IMR-90 (cell line): ENCODE data around the gene CYP4F8. TPM values are rescaled to one million over a fixed set of nuclear protein-coding genes. Genes with fewer than 3 reads are reported as not detected.

Source experiments
- ATAC-seq: fragments of 200-7000 bp; cut with Tn5 transposase; 2 replicates; pipeline ENCODE4 v1.9.1; 2020; ENCODE audit warnings: low read depth, mild to moderate bottlenecking, moderate library complexity
- BruUV-seq: library from RNA; stranded (reverse); fragments of 400-500 nt; replicated peaks from 2 replicates; lab custom pipeline; 2021; lab: Mats Ljungman, UMichigan
- CTCF ChIA-PET: fragments of 300-600 bp; formaldehyde crosslinking; extraction: SDS; loops from one replicate; lab custom pipeline; 2021; ENCODE audit warnings: antibody characterized with exemption; lab: Yijun Ruan, JAX
- POLR2A ChIA-PET: fragments of 300-600 bp; sonication (Branson Sonifier 250); formaldehyde crosslinking; loops from one replicate; lab custom pipeline; 2022; ENCODE audit warnings: antibody characterized with exemption; ENCODE audit not compliant: unreplicated experiment; lab: Charles Lee
- DNase-seq: peaks from one replicate; pipeline ENCODE4 v3.0.0; 2013
- H2AFZ ChIP-seq: replicated peaks from 2 replicates; pipeline ENCODE3; 2013; ENCODE audit warnings: low read length, mild to moderate bottlenecking; ENCODE audit not compliant: poor library complexity
- H2AK5ac ChIP-seq: 2 replicates; pipeline ENCODE4 v1.6.1; 2013; ENCODE audit warnings: low read depth, low read length, inconsistent platforms
- H2AK9ac ChIP-seq: replicated peaks from 2 replicates; pipeline ENCODE3; 2013; ENCODE audit warnings: mild to moderate bottlenecking, low read depth, low read length, moderate library complexity; ENCODE audit not compliant: poor library complexity
- H2BK120ac ChIP-seq: 2 replicates; pipeline ENCODE4 v1.6.1; 2013; ENCODE audit warnings: low read depth, low read length, inconsistent platforms
- H2BK15ac ChIP-seq: 3 replicates; pipeline ENCODE4 v1.6.1; 2013; ENCODE audit warnings: low read depth, low read length, inconsistent platforms
- H2BK20ac ChIP-seq: 2 replicates; pipeline ENCODE4 v1.6.1; 2013; ENCODE audit warnings: low read depth, mild to moderate bottlenecking, inconsistent platforms, low read length, moderate library complexity
- H2BK5ac ChIP-seq: 2 replicates; pipeline ENCODE4 v1.6.1; 2013; ENCODE audit warnings: mild to moderate bottlenecking, low read depth, low read length, inconsistent platforms; ENCODE audit not compliant: poor library complexity, severe bottlenecking
- H3K14ac ChIP-seq: replicated peaks from 2 replicates; pipeline ENCODE4 v1.6.1; 2013; ENCODE audit warnings: low read depth, low read length, inconsistent platforms
- H3K18ac ChIP-seq: 2 replicates; pipeline ENCODE4 v1.6.1; 2013; ENCODE audit warnings: low read depth, low read length, control low read depth
- H3K23ac ChIP-seq: 2 replicates; pipeline ENCODE4 v1.6.1; 2013; ENCODE audit warnings: low read depth, low read length, inconsistent platforms
- H3K27ac ChIP-seq: 2 replicates; pipeline ENCODE4 v1.5.1; 2013; ENCODE audit warnings: mild to moderate bottlenecking, control low read depth, low read length; ENCODE audit not compliant: insufficient read depth
- H3K27me3 ChIP-seq: 2 replicates; pipeline ENCODE4 v1.6.1; 2013; ENCODE audit warnings: low read length; ENCODE audit not compliant: control insufficient read depth, insufficient read depth
- H3K36me3 ChIP-seq: 2 replicates; pipeline ENCODE4 v1.6.1; 2013; ENCODE audit warnings: low read length, mixed read lengths; ENCODE audit not compliant: control insufficient read depth, insufficient read depth
- H3K4ac ChIP-seq: 2 replicates; pipeline ENCODE4 v1.6.1; 2013; ENCODE audit warnings: low read depth, low read length, inconsistent platforms
- H3K4me1 ChIP-seq: 2 replicates; pipeline ENCODE4 v1.6.1; 2013; ENCODE audit warnings: low read length, mixed read lengths; ENCODE audit not compliant: control insufficient read depth, insufficient read depth
- H3K4me2 ChIP-seq: 2 replicates; pipeline ENCODE4 v1.6.1; 2013; ENCODE audit warnings: low read depth, mild to moderate bottlenecking, control low read depth, low read length, moderate library complexity
- H3K4me3 ChIP-seq: 2 replicates; pipeline ENCODE4 v1.5.1; 2013; ENCODE audit warnings: low read depth, mild to moderate bottlenecking, control low read depth, low read length, moderate library complexity; ENCODE audit not compliant: insufficient read depth
- H3K56ac ChIP-seq: 2 replicates; pipeline ENCODE4 v1.6.1; 2013; ENCODE audit warnings: low read length, inconsistent platforms; ENCODE audit not compliant: insufficient read depth; ENCODE audit errors: extremely low read depth
- H3K79me1 ChIP-seq, 2 experiments: 2 replicates each; pipeline ENCODE4 v1.6.1; 2013; ENCODE audit warnings: low read length in 2 of 2, inconsistent platforms in 1 of 2, low read depth in 1 of 2
- H3K9ac ChIP-seq: 2 replicates; pipeline ENCODE4 v1.6.1; 2013; ENCODE audit warnings: low read depth, low read length, control low read depth
- H3K9me1 ChIP-seq: 2 replicates; pipeline ENCODE4 v1.6.1; 2013; ENCODE audit warnings: low read length, inconsistent platforms; ENCODE audit not compliant: insufficient read depth
- H3K9me3 ChIP-seq: 2 replicates; pipeline ENCODE4 v1.6.1; 2013; ENCODE audit warnings: low read length; ENCODE audit not compliant: control insufficient read depth, insufficient read depth
- H4K20me1 ChIP-seq: 2 replicates; pipeline ENCODE4 v1.6.1; 2013; ENCODE audit warnings: low read length, inconsistent platforms; ENCODE audit not compliant: insufficient read depth
- H4K5ac ChIP-seq: 2 replicates; pipeline ENCODE4 v1.6.1; 2013; ENCODE audit warnings: mild to moderate bottlenecking, low read depth, low read length, control low read depth
- H4K8ac ChIP-seq, 2 experiments: 2 replicates each; pipeline ENCODE4 v1.6.1; 2013; ENCODE audit warnings: low read depth in 2 of 2, low read length in 2 of 2, control low read depth in 1 of 2, inconsistent platforms in 1 of 2
- H4K91ac ChIP-seq: 2 replicates; pipeline ENCODE4 v1.6.1; 2013; ENCODE audit warnings: low read depth, low read length, inconsistent platforms; ENCODE audit not compliant: insufficient read depth
- BHLHE40 ChIP-seq: fragments of 150-350 bp; IDR thresholded peaks from 2 replicates; pipeline ENCODE4 v1.6.1; 2016; ENCODE audit warnings: mild to moderate bottlenecking, low read depth, low read length
- CEBPB ChIP-seq: IDR thresholded peaks from 2 replicates; pipeline ENCODE4 v1.6.1; 2012; ENCODE audit warnings: low read depth, low read length, improper control_type of control experiment
- CHD1 ChIP-seq: IDR thresholded peaks from 2 replicates; pipeline ENCODE4 v1.6.1; 2012; ENCODE audit warnings: low read depth, low read length, improper control_type of control experiment
- MAFK ChIP-seq: IDR thresholded peaks from 2 replicates; pipeline ENCODE4 v1.6.1; 2012; ENCODE audit warnings: low read depth, low read length, improper control_type of control experiment
- MAZ ChIP-seq: IDR thresholded peaks from 2 replicates; pipeline ENCODE4 v1.6.1; 2012; ENCODE audit warnings: low read depth, mild to moderate bottlenecking, low read length, improper control_type of control experiment, moderate library complexity, borderline replicate concordance
- MXI1 ChIP-seq: IDR thresholded peaks from 2 replicates; pipeline ENCODE4 v1.6.1; 2012; ENCODE audit warnings: low read depth, mild to moderate bottlenecking, low read length, moderate library complexity, borderline replicate concordance
- RAD21 ChIP-seq: IDR thresholded peaks from 2 replicates; pipeline ENCODE4 v1.6.1; 2012; ENCODE audit warnings: low read length, improper control_type of control experiment
- RCOR1 ChIP-seq: IDR thresholded peaks from 2 replicates; pipeline ENCODE4 v1.6.1; 2012; ENCODE audit warnings: mild to moderate bottlenecking, low read length, improper control_type of control experiment; ENCODE audit not compliant: insufficient replicate concordance
- SMC3 ChIP-seq: fragments of 150-350 bp; IDR thresholded peaks from 2 replicates; pipeline ENCODE4 v1.6.1; 2016; ENCODE audit warnings: low read depth, mild to moderate bottlenecking, antibody characterized with exemption, low read length, moderate library complexity
- USF2 ChIP-seq: fragments of 150-350 bp; IDR thresholded peaks from 2 replicates; pipeline ENCODE4 v1.6.1; 2017; ENCODE audit warnings: mild to moderate bottlenecking, antibody characterized with exemption, low read length, low read depth
- dilution Hi-C: fragments of 300-500 bp; cut with HindIII; formaldehyde crosslinking; loops from one replicate; pipeline ENCODE4 v1.14.3; 2018; ENCODE audit warnings: low sequenced_read_pairs; ENCODE audit not compliant: unreplicated experiment
- in situ Hi-C: fragments of 300-500 bp; cut with MboI; formaldehyde crosslinking; loops from 3 replicates; pipeline ENCODE4 v1.14.3; 2019; ENCODE audit warnings: low sequenced_read_pairs, inconsistent platforms, mixed read lengths
- intact Hi-C: fragments of 100-400 bp; cut with micrococcal nuclease; formaldehyde crosslinking; loops from 2 replicates; pipeline ENCODE4 v1.10.0; 2022
- polyA plus RNA-seq, 3 experiments: library from polyadenylated mRNA; depleted of rRNA; stranded (reverse); fragments of >200 nt; gene quantifications; 2 replicates each; pipeline ENCODE4 v1.2.3, GENCODE V29; 2012; ENCODE audit warnings: low replicate concordance in 1 of 3
- total RNA-seq: library from RNA; depleted of rRNA; stranded (reverse); fragments of >200 nt; gene quantifications from 2 replicates; pipeline ENCODE4 v1.2.3, GENCODE V29; 2012

CYP4F8 gene
- total and polyA plus RNA-seq, 2 of the 4 experiments (the other 2 are of a cell fraction): not detected

DNA sequence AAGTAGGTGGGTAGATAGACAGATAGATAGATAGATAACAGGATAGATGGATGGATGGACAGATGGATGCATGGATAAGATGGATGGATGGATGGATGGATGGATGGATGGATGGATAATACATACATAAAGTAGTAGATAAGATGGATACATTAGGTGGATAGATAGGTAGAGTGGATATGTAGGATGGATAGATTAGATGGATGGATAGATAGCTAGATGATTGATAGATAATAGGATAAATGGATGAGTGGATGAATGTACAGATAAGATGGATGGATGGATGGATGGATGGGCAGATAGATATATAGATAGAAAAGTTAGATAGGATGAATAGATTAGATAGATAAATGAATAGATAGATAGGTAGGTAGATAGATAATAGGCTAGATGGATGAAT, 27.8 kb downstream of the CYP4F8 start:
- ChIA-PET POLR2A (no interaction called here), CTCF (no interaction called here)
- Histone ChIP-seq H3K4ac (no peak overlapping the region), H3K9me1 (no peaks in the 10 kb centered on the region), H3K9me3 (peaks cover 37% of the 10 kb centered on the region), H3K14ac (no peak overlapping the region), H3K56ac (no peak overlapping the region), H3K9ac (no peak overlapping the region), H2AK9ac (no peak overlapping the region), H3K4me3 (no peak overlapping the region), H4K5ac (no peak overlapping the region), H4K91ac (no peak overlapping the region), H2BK15ac (no peak overlapping the region), H4K20me1 (no peaks in the 10 kb centered on the region), H2BK5ac (no peak overlapping the region), H4K8ac (no peak overlapping the region), H2BK120ac (no peak overlapping the region), H3K27me3 (no peaks in the 10 kb centered on the region), H2BK20ac (no peak overlapping the region), H3K23ac (no peak overlapping the region), H2AFZ (no peak overlapping the region), H3K4me2 (no peak overlapping the region), H3K36me3 (no peaks in the 10 kb centered on the region), H3K79me1 (no peaks in the 10 kb centered on the region), H3K18ac (no peak overlapping the region), H3K27ac (no peak overlapping the region), H2AK5ac (no peak overlapping the region), H3K4me1 (no peaks in the 10 kb centered on the region)
- intact Hi-C loops (no loop called here), dilution Hi-C loops (no loop called here), in situ Hi-C loops (loop anchor here (25.0 kb wide), 2 partner anchors 544 to 769 kb away; partner anchors contain the start of genes AP1M1 and FAM32A)
- no peak for TF ChIP-seq SMC3
- TF ChIP-seq MAZ: no peak
- TF ChIP-seq CEBPB: no peak
- no peak for TF ChIP-seq MXI1
- no peak for TF ChIP-seq MAFK
- TF ChIP-seq RCOR1: no peak
- no peak for TF ChIP-seq CHD1
- TF ChIP-seq RAD21: no peak
- TF ChIP-seq BHLHE40: no peak
- TF ChIP-seq USF2: no peak
- BruUV-seq: no TSS peak
- ATAC-seq (no peak), DNase-seq (no peak)
